ENCODE measurements around the gene PIN4.
"Not testable (repeated sequence)": the region's sequence is repeated elsewhere in the genome, so short reads cannot be mapped to it uniquely, and the experiment has no call there.

PIN4 gene

GRCh38 chrX:72145181-72145580, 36.4 kb upstream of the PIN4 start:
- Histone ChIP-seq H3K27me3 (ENCODE audit: insufficient read depth, low read length) (no peaks in the 10 kb centered on the region), H3K36me3 (ENCODE audit: insufficient read depth, low read length) (no peaks in the 10 kb centered on the region), H3K4me1 (ENCODE audit: control insufficient read depth, insufficient read depth, low read length, unreplicated experiment) (no peaks in the 10 kb centered on the region), H3K4me3 (ENCODE audit: low read depth, low read length) (no peak overlapping the region), H3K79me2 (ENCODE audit: control insufficient read depth, insufficient read depth, low read length, unreplicated experiment) (no peaks in the 10 kb centered on the region), H2AFZ (ENCODE audit: low read length, unreplicated experiment) (no peak overlapping the region), H3K27ac (ENCODE audit: low read depth, low read length) (no peak overlapping the region)

GRCh38 chrX:72146527-72146926, 35.0 kb upstream of the PIN4 start:
- Histone ChIP-seq H3K27me3 (ENCODE audit: insufficient read depth, low read length) (no peaks in the 10 kb centered on the region), H3K4me3 (ENCODE audit: low read depth, low read length) (no peak overlapping the region), H3K4me1 (ENCODE audit: control insufficient read depth, insufficient read depth, low read length, unreplicated experiment) (no peaks in the 10 kb centered on the region), H2AFZ (ENCODE audit: low read length, unreplicated experiment) (no peak overlapping the region), H3K27ac (ENCODE audit: low read depth, low read length) (no peak overlapping the region), H3K79me2 (ENCODE audit: control insufficient read depth, insufficient read depth, low read length, unreplicated experiment) (no peaks in the 10 kb centered on the region), H3K36me3 (ENCODE audit: insufficient read depth, low read length) (no peaks in the 10 kb centered on the region)

DNA sequence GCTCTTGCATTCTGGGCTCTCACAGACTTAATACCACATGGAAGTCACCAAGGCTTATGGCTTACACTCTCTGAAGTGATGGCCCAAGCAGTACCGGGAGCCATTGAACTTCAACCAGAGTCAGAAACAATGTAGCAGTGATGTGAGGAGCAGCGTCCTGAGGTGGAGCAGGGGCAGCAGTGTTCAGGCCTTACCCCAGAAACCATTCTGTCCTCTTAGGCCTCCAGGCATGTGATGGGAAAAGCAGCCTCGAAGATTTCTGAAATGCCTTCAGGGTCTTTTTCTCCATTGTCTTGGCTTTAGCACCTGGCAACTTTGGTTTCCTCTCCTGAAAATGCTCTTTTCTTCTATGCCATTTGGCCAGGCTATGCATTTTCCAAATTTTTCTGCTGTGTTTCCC, 22.8 kb upstream of the PIN4 start:
- Histone ChIP-seq H3K79me2 (ENCODE audit: control insufficient read depth, insufficient read depth, low read length, unreplicated experiment) (no peaks in the 10 kb centered on the region), H3K27ac (ENCODE audit: low read depth, low read length) (no peak overlapping the region), H3K4me3 (ENCODE audit: low read depth, low read length) (no peak overlapping the region), H3K4me1 (ENCODE audit: control insufficient read depth, insufficient read depth, low read length, unreplicated experiment) (no peaks in the 10 kb centered on the region), H3K27me3 (ENCODE audit: insufficient read depth, low read length) (no peaks in the 10 kb centered on the region), H3K36me3 (ENCODE audit: insufficient read depth, low read length) (no peaks in the 10 kb centered on the region), H2AFZ (ENCODE audit: low read length, unreplicated experiment) (no peak overlapping the region)

DNA sequence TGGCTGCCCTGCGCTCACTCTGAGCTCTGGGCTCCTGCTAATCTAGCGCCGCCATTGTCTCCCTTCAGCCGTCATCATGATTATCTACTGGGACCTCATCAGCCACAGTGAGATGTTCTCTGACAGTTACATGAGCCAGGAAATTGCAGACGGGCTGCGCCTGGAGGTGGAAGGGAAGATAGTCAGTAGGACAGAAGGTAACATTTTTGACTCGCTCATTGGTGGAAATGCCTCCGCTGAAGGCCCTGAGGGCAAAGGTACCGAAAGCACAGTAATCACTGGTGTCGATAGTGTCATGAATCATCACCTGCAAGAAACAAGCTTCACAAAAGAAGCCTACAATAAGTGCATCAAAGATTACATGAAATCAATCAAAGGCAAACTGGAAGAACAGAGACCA, 21.8 kb upstream of the PIN4 start:
- H2AFZ ChIP-seq (ENCODE audit: low read length, unreplicated experiment), result no peak overlapping the region
- no peak overlapping the region for H3K27ac ChIP-seq (ENCODE audit: low read depth, low read length)
- no peaks in the 10 kb centered on the region for H3K79me2 ChIP-seq (ENCODE audit: control insufficient read depth, insufficient read depth, low read length, unreplicated experiment)
- H3K4me1 ChIP-seq (ENCODE audit: control insufficient read depth, insufficient read depth, low read length, unreplicated experiment), result no peaks in the 10 kb centered on the region
- H3K4me3 ChIP-seq (ENCODE audit: low read depth, low read length), result no peak overlapping the region
- no peaks in the 10 kb centered on the region for H3K27me3 ChIP-seq (ENCODE audit: insufficient read depth, low read length)
- no peaks in the 10 kb centered on the region for H3K36me3 ChIP-seq (ENCODE audit: insufficient read depth, low read length)

GRCh38 chrX:72165551-72165950, 16.0 kb upstream of the PIN4 start:
- no peak overlapping the region for H3K4me3 ChIP-seq (ENCODE audit: low read depth, low read length)
- H3K27me3 ChIP-seq (ENCODE audit: insufficient read depth, low read length), result no peaks in the 10 kb centered on the region
- no peaks in the 10 kb centered on the region for H3K36me3 ChIP-seq (ENCODE audit: insufficient read depth, low read length)
- no peak overlapping the region for H3K27ac ChIP-seq (ENCODE audit: low read depth, low read length)
- no peaks in the 10 kb centered on the region for H3K79me2 ChIP-seq (ENCODE audit: control insufficient read depth, insufficient read depth, low read length, unreplicated experiment)
- H3K4me1 ChIP-seq (ENCODE audit: control insufficient read depth, insufficient read depth, low read length, unreplicated experiment), result no peaks in the 10 kb centered on the region
- no peak overlapping the region for H2AFZ ChIP-seq (ENCODE audit: low read length, unreplicated experiment)

GRCh38 chrX:72169008-72169728, 12.4 kb upstream of the PIN4 start:
- Histone ChIP-seq H3K4me3 (ENCODE audit: low read depth, low read length) (no peak overlapping the region), H3K27ac (ENCODE audit: low read depth, low read length) (no peak overlapping the region), H2AFZ (ENCODE audit: low read length, unreplicated experiment) (peak overlapping the region; percentile 25), H3K4me1 (ENCODE audit: control insufficient read depth, insufficient read depth, low read length, unreplicated experiment) (no peaks in the 10 kb centered on the region), H3K27me3 (ENCODE audit: insufficient read depth, low read length) (no peaks in the 10 kb centered on the region), H3K79me2 (ENCODE audit: control insufficient read depth, insufficient read depth, low read length, unreplicated experiment) (no peaks in the 10 kb centered on the region), H3K36me3 (ENCODE audit: insufficient read depth, low read length) (no peaks in the 10 kb centered on the region)

GRCh38 chrX:72176289-72176688, 5.3 kb upstream of the PIN4 start:
- not testable (repeated sequence) for H3K79me2 ChIP-seq (ENCODE audit: control insufficient read depth, insufficient read depth, low read length, unreplicated experiment); H3K27me3 ChIP-seq (ENCODE audit: insufficient read depth, low read length); H3K4me1 ChIP-seq (ENCODE audit: control insufficient read depth, insufficient read depth, low read length, unreplicated experiment)

GRCh38 chrX:72176981-72177380, 4.6 kb upstream of the PIN4 start:
- Histone ChIP-seq H3K4me3 (ENCODE audit: low read depth, low read length) (no peak overlapping the region), H3K27ac (ENCODE audit: low read depth, low read length) (no peak overlapping the region), H3K79me2 (ENCODE audit: control insufficient read depth, insufficient read depth, low read length, unreplicated experiment) (peaks cover 4% of the 10 kb centered on the region), H3K36me3 (ENCODE audit: insufficient read depth, low read length) (no peaks in the 10 kb centered on the region), H3K4me1 (ENCODE audit: control insufficient read depth, insufficient read depth, low read length, unreplicated experiment) (no peaks in the 10 kb centered on the region), H3K27me3 (ENCODE audit: insufficient read depth, low read length) (no peaks in the 10 kb centered on the region), H2AFZ (ENCODE audit: low read length, unreplicated experiment) (no peak overlapping the region)

More at GRCh38 chrX:72176289-72176688, 5.3 kb upstream of the PIN4 start:
- not testable (repeated sequence) for H3K27ac ChIP-seq (ENCODE audit: low read depth, low read length); H3K4me3 ChIP-seq (ENCODE audit: low read depth, low read length); H2AFZ ChIP-seq (ENCODE audit: low read length, unreplicated experiment); H3K36me3 ChIP-seq (ENCODE audit: insufficient read depth, low read length)

GRCh38 chrX:72180539-72180938, 1.0 kb upstream of the PIN4 start:
- Histone ChIP-seq H3K4me3 (ENCODE audit: low read depth, low read length) (peak overlapping the region; percentile 97), H3K27ac (ENCODE audit: low read depth, low read length) (peak overlapping the region; percentile 67; the same call in 1 of the 2 replicates), H2AFZ (ENCODE audit: low read length, unreplicated experiment) (peak overlapping the region; percentile 72), H3K79me2 (ENCODE audit: control insufficient read depth, insufficient read depth, low read length, unreplicated experiment) (peaks cover 21% of the 10 kb centered on the region), H3K36me3 (ENCODE audit: insufficient read depth, low read length) (no peaks in the 10 kb centered on the region), H3K27me3 (ENCODE audit: insufficient read depth, low read length) (no peaks in the 10 kb centered on the region), H3K4me1 (ENCODE audit: control insufficient read depth, insufficient read depth, low read length, unreplicated experiment) (peaks cover 8% of the 10 kb centered on the region)

DNA sequence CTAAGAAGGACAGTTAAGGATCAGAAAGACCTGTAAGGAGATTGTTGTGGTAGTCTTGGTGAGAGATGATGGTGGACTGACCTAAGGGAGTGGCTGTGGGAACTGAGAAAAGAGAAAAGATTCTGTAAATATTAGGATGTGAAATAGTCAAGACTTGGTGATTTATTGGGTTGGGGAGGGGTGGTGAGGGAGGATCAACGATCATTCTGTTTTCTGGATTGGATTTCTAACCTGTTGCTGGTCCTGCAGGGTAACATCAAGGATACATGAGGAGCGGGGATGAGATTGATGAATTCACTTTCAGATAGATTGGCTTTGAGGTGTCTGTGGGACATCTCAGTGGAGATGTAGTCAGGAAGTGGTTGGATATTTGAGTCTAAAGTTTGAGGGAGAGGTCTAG, 1.4 kb downstream of the PIN4 start:
- Histone ChIP-seq H3K4me1 (ENCODE audit: control insufficient read depth, insufficient read depth, low read length, unreplicated experiment) (peaks cover 8% of the 10 kb centered on the region), H3K79me2 (ENCODE audit: control insufficient read depth, insufficient read depth, low read length, unreplicated experiment) (peaks cover 21% of the 10 kb centered on the region), H3K27me3 (ENCODE audit: insufficient read depth, low read length) (no peaks in the 10 kb centered on the region), H3K27ac (ENCODE audit: low read depth, low read length) (no peak overlapping the region), H2AFZ (ENCODE audit: low read length, unreplicated experiment) (no peak overlapping the region), H3K4me3 (ENCODE audit: low read depth, low read length) (peak overlapping the region; percentile 97), H3K36me3 (ENCODE audit: insufficient read depth, low read length) (no peaks in the 10 kb centered on the region)

- Histone ChIP-seq H3K27me3 (ENCODE audit: insufficient read depth, low read length) (no peaks in the 10 kb centered on the region), H3K36me3 (ENCODE audit: insufficient read depth, low read length) (peaks cover 8% of the 10 kb centered on the region), H2AFZ (ENCODE audit: low read length, unreplicated experiment) (no peak overlapping the region), H3K4me3 (ENCODE audit: low read depth, low read length) (peak overlapping the region; percentile 5; the same call in 1 of the 2 replicates), H3K27ac (ENCODE audit: low read depth, low read length) (peak overlapping the region; percentile 94), H3K4me1 (ENCODE audit: control insufficient read depth, insufficient read depth, low read length, unreplicated experiment) (peaks cover 19% of the 10 kb centered on the region), H3K79me2 (ENCODE audit: control insufficient read depth, insufficient read depth, low read length, unreplicated experiment) (peaks cover 4% of the 10 kb centered on the region)
Measured at GRCh38 chrX:72201836-72202536, 20.4 kb downstream of the PIN4 start.

All from ACC112 (cell line).